Hematopoietic multipotent progenitor cell treated with erythropoietin and hydrocortisone succinate and interleukin-3 and kit ligand, for 4 days (in vitro differentiated cells): ENCODE results near the gene AVPI1.
"Not testable (repeated sequence)": the region's sequence is repeated elsewhere in the genome, so short reads cannot be mapped to it uniquely, and the experiment has no call there.

Experiments
- DNase-seq: peaks from one replicate; pipeline ENCODE4 v3.0.0-alpha.2; 2015

AVPI1 gene

DNA sequence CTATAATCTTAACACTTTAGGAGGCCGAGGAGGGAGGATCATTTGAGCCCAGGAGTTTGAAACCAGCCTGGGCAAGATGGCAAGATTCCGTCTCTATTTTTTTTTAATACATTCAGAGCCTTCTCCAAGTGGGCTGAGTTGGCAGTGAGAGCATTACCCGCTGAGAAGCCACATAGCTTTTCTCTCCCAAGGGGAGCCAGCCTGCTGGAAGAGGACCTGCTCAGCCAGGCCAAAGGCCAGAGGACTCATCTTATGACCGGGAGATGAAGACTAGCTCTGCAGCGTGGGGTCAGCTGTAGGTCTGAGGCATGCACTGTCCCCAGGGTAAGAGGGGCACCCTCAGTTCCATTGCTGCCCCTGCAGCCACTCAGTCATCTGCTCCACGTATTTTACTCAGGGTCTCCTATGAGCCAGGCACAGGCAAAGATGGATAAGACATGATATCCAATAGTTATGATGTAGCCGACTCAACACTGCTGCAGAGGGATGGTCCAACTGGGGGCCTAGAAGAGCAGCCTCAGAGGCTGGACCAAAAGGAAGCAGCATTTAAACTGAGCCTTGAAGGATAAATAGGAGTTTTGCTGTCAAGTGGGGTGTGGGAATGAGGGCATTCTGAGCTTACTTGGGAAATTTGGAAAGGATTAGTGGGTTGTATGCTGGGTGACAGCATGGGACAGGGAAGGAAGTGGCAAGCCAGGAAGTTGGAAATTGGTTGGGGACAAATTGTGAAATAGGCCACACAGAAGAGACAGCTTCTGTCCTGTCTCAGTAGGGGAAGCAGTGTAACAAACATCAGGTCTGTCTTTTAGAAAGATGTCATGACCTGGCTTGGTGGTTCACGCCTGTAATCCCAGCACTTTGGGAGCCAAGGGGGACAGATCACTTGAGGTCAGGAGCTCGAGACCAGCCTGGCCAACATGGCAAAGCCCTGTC lies 24.9 kb upstream of the AVPI1 start:
- no peak for DNase-seq

GRCh38 chr10:97708976-97709946 lies 22.2 kb upstream of the AVPI1 start:
- DNase-seq, result peak; percentile 77

GRCh38 chr10:97708167-97708566 lies 21.1 kb upstream of the AVPI1 start:
- DNase-seq, result no peak

GRCh38 chr10:97707134-97707861 lies 20.3 kb upstream of the AVPI1 start:
- no peak for DNase-seq

DNA sequence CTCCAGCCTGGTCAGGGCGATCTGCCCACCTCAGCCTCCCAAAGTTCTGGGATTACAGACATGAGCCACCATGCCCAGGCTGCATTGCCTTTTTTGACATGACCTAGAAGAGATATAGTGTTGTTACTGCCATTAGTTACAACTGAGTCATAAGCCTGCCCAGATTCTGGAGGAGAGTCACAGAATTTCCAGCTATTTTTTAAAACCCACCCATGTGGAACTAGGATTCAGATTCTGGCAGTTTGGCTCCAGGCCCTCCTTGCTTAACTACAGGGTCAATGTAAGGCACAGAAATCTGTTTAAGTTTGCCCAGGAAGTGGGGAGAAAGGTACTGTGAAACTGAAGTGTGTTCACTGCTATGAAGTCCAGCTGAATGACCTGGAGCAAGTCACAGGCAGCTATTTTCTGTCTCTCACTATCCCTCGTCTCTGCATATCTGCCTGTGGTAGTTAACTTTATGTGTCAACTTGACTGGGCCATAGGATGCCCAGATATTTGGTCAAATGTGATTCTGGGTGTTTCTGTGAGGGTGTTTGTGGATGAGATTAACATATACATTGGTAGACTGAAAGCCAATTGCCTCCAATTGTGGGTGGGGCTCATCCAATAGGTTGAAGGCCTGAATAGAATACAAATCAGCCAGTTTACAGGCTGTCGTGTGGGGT lies 18.1 kb upstream of the AVPI1 start:
- no peak for DNase-seq

DNA sequence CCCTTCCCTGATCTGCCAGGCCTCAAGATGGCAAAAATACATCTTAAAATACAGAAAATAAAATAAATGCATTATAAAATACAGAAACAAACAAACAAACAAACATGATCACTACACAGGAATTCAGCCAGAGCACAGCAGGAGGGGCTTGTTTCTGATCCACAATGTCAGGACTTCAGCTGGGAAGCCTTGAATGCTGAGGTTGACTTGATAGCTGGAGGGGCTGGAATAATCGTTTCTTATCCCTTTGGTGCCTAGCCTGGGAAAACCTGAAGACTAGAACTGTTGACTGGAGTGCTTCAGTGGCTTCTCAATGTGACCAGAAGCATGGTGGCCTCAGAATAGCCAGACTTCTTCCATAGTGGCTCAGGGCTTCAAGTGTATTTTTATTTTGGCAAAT lies 17.3 kb upstream of the AVPI1 start:
- DNase-seq, result no peak

GRCh38 chr10:97703398-97704067 lies 16.5 kb upstream of the AVPI1 start:
- DNase-seq, result no peak

GRCh38 chr10:97701438-97702069 lies 14.5 kb upstream of the AVPI1 start:
- DNase-seq, result peak; percentile 90

DNA sequence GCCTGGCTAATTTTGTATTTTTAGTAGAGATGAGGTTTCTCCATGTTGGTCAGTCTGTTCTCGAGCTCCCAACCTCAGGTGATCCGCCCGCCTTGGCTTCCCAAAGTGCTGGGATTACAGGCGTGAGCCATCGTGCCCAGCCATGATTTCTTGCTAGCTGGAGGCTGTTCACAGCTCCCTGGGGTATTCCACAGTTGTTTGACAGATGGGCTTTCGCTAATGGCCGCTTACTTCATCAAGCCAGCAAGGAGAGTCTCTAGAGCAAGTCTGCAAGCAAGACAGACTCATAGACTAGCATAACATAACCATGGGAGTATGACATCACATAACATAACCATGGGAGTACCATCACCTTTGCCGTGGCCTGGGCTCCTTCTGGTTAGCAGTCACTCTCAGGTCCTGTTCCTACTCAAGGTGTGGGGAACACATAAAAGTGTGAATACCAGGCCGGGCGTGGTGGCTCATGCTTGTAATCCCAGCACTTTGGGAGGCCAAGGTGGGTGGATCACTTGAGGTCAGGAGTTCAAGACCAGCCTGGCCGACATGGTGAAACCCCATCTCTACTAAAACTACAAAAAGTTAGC lies 11.1 kb upstream of the AVPI1 start:
- not testable (repeated sequence) for DNase-seq

DNA sequence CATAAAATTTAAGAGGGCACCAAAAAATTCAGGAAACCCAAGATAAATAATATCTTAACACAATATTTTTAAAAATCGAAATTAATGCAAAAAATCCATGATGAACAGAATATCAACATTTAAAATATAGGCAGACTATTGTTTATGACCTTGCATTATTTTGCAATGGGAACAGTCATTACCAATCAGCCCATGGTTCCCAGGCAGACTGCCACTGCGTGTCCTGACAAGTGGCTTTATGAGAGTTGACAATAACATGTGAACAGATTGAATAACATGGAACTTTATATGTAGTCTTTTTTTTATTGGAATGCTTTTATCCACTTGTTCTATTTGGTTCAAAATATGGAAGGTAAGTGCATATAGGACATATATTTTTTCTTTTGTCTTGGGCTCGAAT lies 3.1 kb upstream of the AVPI1 start:
- no peak for DNase-seq

DNA sequence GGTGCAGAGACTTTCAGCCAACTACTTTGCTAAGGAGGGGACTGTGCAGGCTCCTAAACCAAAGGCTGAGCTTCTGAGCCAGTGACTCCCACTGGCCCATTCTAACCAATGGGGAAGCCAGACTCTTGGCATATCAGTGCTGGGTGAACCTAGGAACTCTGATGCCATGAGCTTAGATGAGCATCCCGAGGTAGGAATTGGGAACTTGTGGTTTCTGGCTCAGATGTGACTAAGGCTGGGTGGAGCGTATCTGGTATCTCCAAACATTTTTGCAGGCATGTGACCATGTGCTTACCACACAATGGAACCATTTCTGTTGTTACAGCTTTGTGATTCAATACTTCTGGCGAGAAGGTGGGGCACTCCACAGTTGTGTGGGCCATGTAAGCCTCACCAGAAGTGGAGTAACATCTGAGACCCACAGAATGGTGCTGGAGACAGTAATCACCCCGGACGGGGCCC lies 2.5 kb upstream of the AVPI1 start:
- DNase-seq, result peak; percentile 74

DNA sequence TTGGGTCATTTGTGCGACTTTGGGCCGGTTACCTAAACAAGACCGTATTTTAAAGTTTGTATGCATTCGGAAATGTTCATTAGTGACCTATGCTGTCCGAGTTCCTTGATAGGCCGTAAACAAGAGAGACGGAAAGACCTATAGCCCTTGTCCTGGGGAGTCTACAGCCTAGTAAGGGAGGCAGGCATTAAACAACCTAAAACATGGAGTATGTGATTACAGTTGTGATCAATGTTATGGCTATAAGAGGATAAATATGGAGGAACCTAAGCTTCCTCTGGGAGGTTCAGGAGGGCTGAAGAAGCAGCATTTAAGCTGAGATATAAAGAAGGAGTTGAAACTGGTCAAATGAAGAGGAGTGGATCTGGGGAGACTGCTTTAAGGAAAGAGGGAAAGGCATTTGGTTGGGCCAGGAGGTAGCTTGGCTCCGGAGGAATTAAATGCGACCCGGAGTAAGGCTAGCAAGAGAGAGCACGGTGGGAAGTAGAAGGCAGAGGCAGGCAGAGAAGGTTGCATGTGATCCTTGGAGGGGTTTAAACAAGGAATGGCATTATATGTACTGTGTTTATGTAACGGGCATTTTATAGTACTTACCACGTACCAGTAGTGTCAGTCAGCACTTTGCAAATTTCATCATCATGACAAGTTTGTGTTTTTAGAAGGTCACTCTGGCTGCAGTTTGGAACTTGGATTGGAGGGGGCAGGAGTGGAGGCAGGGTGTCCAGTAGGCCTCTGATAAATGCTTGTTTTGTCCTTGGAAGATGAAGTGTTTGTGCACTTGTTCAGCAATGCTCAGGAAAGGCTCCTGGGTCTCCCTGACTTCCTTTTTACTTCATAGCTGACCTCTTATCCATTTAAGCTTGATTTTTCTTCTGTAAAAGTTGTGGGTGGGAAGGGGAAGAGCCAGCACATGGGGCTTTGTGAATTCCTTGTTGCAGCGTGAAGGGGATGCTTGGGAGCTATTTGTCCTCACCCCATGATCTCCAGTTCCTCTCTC lies 1.0 kb upstream of the AVPI1 start:
- DNase-seq, result no peak

- DNase-seq, result peak; percentile 51
Measured at GRCh38 chr10:97686301-97686961, 610 bp downstream of the AVPI1 start.

GRCh38 chr10:97685395-97685958 lies 1.6 kb downstream of the AVPI1 start:
- DNase-seq, result peak; percentile 46

GRCh38 chr10:97684866-97685394 lies 2.1 kb downstream of the AVPI1 start:
- no peak for DNase-seq

DNA sequence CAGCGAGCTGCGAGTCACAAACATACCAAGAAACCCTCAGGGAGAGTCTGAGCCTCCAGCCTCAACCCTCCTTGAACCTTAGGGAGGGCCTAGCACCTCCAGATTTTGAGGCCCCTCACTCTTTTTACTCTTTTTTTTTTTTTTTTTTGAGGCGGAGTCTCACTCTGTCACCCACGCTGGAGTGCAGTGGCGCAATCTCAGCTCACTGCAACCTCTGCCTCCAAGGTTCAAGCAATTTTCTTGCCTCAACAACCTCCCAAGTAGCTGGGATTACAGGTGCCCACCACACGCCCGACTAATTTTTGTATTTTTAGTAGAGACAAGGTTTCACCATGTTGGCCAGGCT lies 2.7 kb downstream of the AVPI1 start:
- DNase-seq, result not testable (repeated sequence)

- no peak for DNase-seq
Measured at GRCh38 chr10:97683556-97684367, 3.3 kb downstream of the AVPI1 start.
